Loucy (cell line): Measurements from ENCODE around the gene BRIP1.

ENCODE experiments used
- CTCF ChIP-seq: fragments of 200-600 bp; sonication (generic); conservative IDR thresholded peaks from 2 replicates; pipeline ENCODE4 v1.5.1; 2014; ENCODE audit warnings: mild to moderate bottlenecking, antibody characterized with exemption, low read length
- EZH2phosphoT487 ChIP-seq: fragments of 200-600 bp; IDR thresholded peaks from 2 replicates; pipeline ENCODE4 v1.6.1; 2018; ENCODE audit warnings: antibody characterized with exemption, mild to moderate bottlenecking, moderate library complexity, borderline replicate concordance

GRCh38 chr17:61710546-61710945 is 152.8 kb downstream of the BRIP1 start:
- TF ChIP-seq CTCF (no peak), EZH2phosphoT487 (no peak)
